Nephron (organoid): ENCODE measurements around the gene ABCA13.

Experiments used
- H3K27ac Mint-ChIP-seq, 3 experiments: 2 replicates each; pipeline ENCODE4 v1.8.0; 2020; ENCODE audit warnings: mixed read lengths in 3 of 3, mild to moderate bottlenecking in 2 of 3, moderate library complexity in 1 of 3
- H3K27me3 Mint-ChIP-seq: 2 replicates; pipeline ENCODE4 v1.8.0; 2021; ENCODE audit warnings: low read depth, mild to moderate bottlenecking, moderate library complexity, mixed read lengths
- H3K36me3 Mint-ChIP-seq: 2 replicates; pipeline ENCODE4 v1.8.0; 2020; ENCODE audit warnings: low read depth, mixed read lengths
- H3K4me1 Mint-ChIP-seq: 2 replicates; pipeline ENCODE4 v1.8.0; 2020; ENCODE audit warnings: mixed read lengths
- H3K4me3 Mint-ChIP-seq, 3 experiments: 2 replicates each; pipeline ENCODE4 v1.8.0; 2020; ENCODE audit warnings: mild to moderate bottlenecking in 3 of 3, mixed read lengths in 3 of 3, moderate library complexity in 2 of 3
- H3K9me3 Mint-ChIP-seq: 2 replicates; pipeline ENCODE4 v1.8.0; 2020; ENCODE audit warnings: mixed read lengths
- TF ChIP-seq, protein P1 (sequence below), 3 experiments: fragments of 200-600 bp; sonication (generic); IDR thresholded peaks; one replicate each; pipeline ENCODE4 v1.5.0; 2021; ENCODE audit warnings: antibody characterized with exemption in 3 of 3; ENCODE audit not compliant: unreplicated experiment in 3 of 3

Gene ABCA13

DNA sequence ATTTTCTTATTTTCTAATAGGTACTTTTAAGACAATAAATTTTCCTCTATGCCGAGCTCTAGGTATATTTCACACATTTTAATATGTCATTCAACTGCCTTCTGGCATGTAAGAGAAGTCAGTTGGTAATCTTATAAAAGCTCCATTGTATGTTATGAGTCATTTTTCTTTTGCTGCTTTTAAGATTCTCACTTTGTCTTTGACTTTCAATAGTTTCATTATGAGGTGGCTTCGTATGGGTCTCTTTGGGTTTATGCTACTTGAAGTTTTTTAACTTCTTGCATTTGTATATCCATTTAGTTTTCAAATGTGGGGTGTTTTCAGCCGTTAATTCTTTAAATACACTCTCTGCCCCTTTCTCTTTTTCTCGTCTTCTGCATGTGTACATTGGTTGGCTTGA lies 80.5 kb downstream of the ABCA13 start:
- no peak overlapping the region for H3K4me3 Mint-ChIP-seq
- H3K4me1 Mint-ChIP-seq: peaks cover 9% of the 10 kb centered on the region
- peak overlapping the region in 2 of 3 experiments; percentile 21 to 69 for H3K27ac Mint-ChIP-seq
- H3K27me3 Mint-ChIP-seq: no peaks in the 10 kb centered on the region
- H3K36me3 Mint-ChIP-seq: no peaks in the 10 kb centered on the region
- H3K9me3 Mint-ChIP-seq: no peaks in the 10 kb centered on the region
- TF ChIP-seq, protein P1, sequence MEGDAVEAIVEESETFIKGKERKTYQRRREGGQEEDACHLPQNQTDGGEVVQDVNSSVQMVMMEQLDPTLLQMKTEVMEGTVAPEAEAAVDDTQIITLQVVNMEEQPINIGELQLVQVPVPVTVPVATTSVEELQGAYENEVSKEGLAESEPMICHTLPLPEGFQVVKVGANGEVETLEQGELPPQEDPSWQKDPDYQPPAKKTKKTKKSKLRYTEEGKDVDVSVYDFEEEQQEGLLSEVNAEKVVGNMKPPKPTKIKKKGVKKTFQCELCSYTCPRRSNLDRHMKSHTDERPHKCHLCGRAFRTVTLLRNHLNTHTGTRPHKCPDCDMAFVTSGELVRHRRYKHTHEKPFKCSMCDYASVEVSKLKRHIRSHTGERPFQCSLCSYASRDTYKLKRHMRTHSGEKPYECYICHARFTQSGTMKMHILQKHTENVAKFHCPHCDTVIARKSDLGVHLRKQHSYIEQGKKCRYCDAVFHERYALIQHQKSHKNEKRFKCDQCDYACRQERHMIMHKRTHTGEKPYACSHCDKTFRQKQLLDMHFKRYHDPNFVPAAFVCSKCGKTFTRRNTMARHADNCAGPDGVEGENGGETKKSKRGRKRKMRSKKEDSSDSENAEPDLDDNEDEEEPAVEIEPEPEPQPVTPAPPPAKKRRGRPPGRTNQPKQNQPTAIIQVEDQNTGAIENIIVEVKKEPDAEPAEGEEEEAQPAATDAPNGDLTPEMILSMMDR (IDR thresholded peaks at IDR 0.05; ENCODE audit: unreplicated experiment in 3 of 3): no peak

DNA sequence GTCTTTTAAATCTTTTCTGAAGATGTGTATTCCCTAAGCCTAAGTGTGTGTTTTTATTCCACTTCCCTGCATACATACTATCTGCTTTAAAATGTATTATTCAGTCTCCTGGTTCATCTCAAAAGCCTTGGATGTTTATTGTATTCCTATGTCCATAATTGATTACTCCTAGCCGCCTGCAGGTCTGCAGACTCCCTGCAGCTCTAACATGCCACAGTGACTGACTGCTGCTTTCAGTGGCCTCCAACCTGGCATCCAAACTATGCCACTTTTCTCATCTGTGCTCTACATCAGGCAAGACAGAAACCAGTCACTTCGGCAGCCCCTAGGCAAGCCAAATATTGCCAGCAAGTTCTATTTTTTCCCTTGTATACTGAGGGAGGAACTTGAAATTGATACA lies 81.7 kb downstream of the ABCA13 start:
- no peaks in the 10 kb centered on the region for H3K27me3 Mint-ChIP-seq
- H3K27ac Mint-ChIP-seq: peak overlapping the region in 1 of 3 experiments; percentile 55
- H3K4me1 Mint-ChIP-seq: peaks cover 9% of the 10 kb centered on the region
- TF ChIP-seq, protein P1 (IDR thresholded peaks at IDR 0.05; ENCODE audit: unreplicated experiment in 3 of 3): no peak
- H3K4me3 Mint-ChIP-seq: no peak overlapping the region
- H3K9me3 Mint-ChIP-seq: peaks cover 5% of the 10 kb centered on the region
- H3K36me3 Mint-ChIP-seq: no peaks in the 10 kb centered on the region

GRCh38 chr7:48255046-48255445 lies 83.8 kb downstream of the ABCA13 start:
- Mint-ChIP-seq H3K27me3 (no peaks in the 10 kb centered on the region), H3K4me1 (peaks cover 9% of the 10 kb centered on the region), H3K4me3 (no peak overlapping the region), H3K36me3 (no peaks in the 10 kb centered on the region), H3K9me3 (peaks cover 5% of the 10 kb centered on the region), H3K27ac (no peak overlapping the region)
- TF ChIP-seq, protein P1 (IDR thresholded peaks at IDR 0.05; ENCODE audit: unreplicated experiment in 3 of 3): no peak

DNA sequence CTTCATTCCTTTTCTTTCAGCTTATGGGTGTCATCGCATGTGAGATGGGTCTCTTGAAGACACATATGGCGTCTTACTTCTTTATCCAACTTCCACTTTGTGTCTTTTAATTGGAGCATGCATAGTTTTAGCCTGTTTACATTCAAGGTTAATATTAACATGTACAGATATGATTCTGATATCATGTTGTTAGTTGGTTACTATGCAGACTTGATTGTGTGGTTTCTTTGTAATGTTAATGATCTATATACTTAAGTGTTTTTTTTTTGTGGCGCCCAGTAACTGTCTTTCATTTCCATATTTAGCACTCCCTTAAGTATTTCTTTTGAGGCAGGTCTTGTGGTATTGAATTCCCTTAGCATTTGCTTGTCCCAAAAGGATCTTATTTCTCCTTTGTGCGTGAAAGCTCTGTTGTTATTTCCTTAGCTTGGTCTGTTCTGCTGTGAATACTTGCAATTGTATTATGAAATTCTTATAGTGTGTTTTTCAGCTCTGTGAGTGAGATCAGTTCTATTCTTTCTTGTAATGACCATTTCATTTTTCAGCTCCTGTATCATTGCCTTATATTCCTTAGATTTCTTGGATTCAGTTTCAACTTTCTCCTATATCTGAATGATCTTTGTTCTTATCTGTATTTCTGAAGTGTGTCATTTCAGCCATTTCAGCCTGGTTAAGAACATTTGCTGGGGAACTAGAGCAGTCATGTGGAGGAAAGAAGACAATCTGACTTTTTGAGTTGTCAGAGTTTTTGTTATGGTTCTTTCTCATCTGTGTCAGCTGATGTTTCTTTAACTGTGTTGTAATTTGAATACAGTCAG lies 88.4 kb downstream of the ABCA13 start:
- Mint-ChIP-seq H3K27me3 (no peaks in the 10 kb centered on the region), H3K9me3 (peaks cover 5% of the 10 kb centered on the region), H3K27ac (no peak overlapping the region), H3K4me1 (no peaks in the 10 kb centered on the region), H3K36me3 (no peaks in the 10 kb centered on the region), H3K4me3 (no peak overlapping the region)
- TF ChIP-seq, protein P1 (IDR thresholded peaks at IDR 0.05; ENCODE audit: unreplicated experiment in 3 of 3): no peak

DNA sequence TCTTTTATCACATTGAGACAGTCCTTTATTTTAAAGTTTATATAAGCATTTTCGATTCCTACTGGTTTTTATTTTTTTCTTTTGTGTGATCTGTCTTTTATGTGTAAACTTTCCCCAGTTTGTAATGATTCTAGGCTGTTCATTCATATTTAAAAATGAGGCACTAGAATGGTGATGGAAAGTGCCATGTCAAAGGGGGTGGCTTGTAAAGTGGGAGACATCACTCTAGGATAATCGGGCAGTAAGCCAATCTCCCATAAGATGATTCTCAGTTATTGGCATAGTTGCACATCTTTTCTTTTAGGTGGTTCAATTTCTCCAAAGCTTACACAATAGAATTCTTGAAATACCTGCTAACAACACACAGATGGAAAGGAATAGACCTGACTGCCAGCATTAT lies 90.4 kb downstream of the ABCA13 start:
- no peak overlapping the region for H3K27ac Mint-ChIP-seq

More for the DNA sequence above, 90.4 kb downstream of the ABCA13 start:
- H3K27me3 Mint-ChIP-seq: no peaks in the 10 kb centered on the region
- TF ChIP-seq, protein P1 (IDR thresholded peaks at IDR 0.05; ENCODE audit: unreplicated experiment in 3 of 3): no peak
- H3K36me3 Mint-ChIP-seq: no peaks in the 10 kb centered on the region
- no peak overlapping the region for H3K4me3 Mint-ChIP-seq
- peaks cover 5% of the 10 kb centered on the region for H3K9me3 Mint-ChIP-seq
- no peaks in the 10 kb centered on the region for H3K4me1 Mint-ChIP-seq
